Neutrophil (primary cell): Measurements from ENCODE around the gene LRRC8C.

Source experiments
- H3K27ac ChIP-seq: fragments of 200-600 bp; sonication (generic); 2 replicates; pipeline ENCODE4 v1.5.1; 2016; ENCODE audit warnings: mild to moderate bottlenecking, moderate library complexity
- H3K27me3 ChIP-seq: fragments of 200-600 bp; sonication (generic); 2 replicates; pipeline ENCODE4 v1.6.0; 2016; ENCODE audit warnings: mild to moderate bottlenecking
- H3K36me3 ChIP-seq: fragments of 200-600 bp; sonication (generic); 2 replicates; pipeline ENCODE4 v1.5.1; 2017
- H3K4me1 ChIP-seq, 2 experiments: fragments of 200-600 bp in 1 of 2; sonication (generic) in 1 of 2; 1 replicate in 1 of 2; 2 replicates in 1 of 2; pipeline versions ENCODE4 v1.5.1 to v1.6.1; 2013 to 2016; ENCODE audit warnings: low read depth in 1 of 2, low read length in 1 of 2, mild to moderate bottlenecking in 1 of 2, moderate library complexity in 1 of 2; ENCODE audit not compliant: control insufficient read depth in 1 of 2, insufficient read depth in 1 of 2
- H3K4me3 ChIP-seq, 2 experiments: fragments of 200-600 bp in 1 of 2; sonication (generic) in 1 of 2; 1 replicate in 1 of 2; 2 replicates in 1 of 2; pipeline ENCODE4 v1.5.1; 2013 to 2016; ENCODE audit warnings: low read depth in 1 of 2, low read length in 1 of 2, mild to moderate bottlenecking in 1 of 2, moderate library complexity in 1 of 2
- H3K9me3 ChIP-seq: fragments of 200-600 bp; sonication (generic); 2 replicates; pipeline ENCODE4 v1.5.1; 2016
- CTCF ChIP-seq: fragments of 200-600 bp; sonication (generic); IDR thresholded peaks from 2 replicates; pipeline ENCODE4 v1.5.1; 2016; ENCODE audit warnings: antibody characterized with exemption

LRRC8C gene

GRCh38 chr1:89608319-89608983 lies 24.5 kb upstream of the LRRC8C start:
- H3K27me3 ChIP-seq: no peaks in the 10 kb centered on the region
- no peak overlapping the region for H3K27ac ChIP-seq
- TF ChIP-seq CTCF: no peak
- no peaks in the 10 kb centered on the region for H3K36me3 ChIP-seq
- no peak overlapping the region for H3K4me3 ChIP-seq
- H3K9me3 ChIP-seq: no peaks in the 10 kb centered on the region
- H3K4me1 ChIP-seq: no peaks in the 10 kb centered on the region

DNA sequence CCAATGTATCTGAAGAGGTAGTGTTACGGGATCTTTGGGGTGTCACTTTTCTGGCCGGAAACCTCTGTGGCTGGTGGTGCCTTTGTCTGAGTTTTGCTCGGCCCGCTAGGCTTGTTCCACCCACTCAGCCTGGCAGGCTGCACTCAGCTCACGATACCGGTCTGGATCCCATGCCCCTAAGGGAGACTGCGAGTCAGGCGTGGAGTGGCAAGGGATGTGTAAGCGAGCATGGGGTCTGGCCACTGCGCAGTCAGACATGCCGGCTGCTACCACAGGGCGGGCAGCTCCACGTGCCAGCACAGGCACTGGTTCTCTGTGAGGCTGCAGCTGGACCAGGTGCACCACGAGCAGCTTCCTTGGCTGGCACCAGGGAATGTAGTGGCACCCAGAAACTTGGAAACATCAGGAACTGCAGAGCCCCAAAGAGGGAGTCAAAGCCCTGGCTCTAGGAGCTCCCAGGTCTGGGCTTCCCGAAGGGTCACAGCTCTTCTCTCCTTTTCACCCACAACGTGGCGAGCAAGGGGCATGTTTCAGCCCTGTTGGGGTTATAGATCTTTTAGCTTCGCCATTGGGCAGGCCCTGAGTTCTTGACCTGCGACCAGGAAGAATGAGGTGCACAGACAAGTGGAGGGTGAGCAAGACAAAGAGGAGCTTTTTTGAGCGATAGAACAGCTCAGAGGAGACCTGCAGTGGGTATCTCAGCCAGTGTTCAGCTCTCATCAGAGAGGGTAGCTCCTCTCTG lies 23.8 kb upstream of the LRRC8C start:
- H3K27ac ChIP-seq: no peak overlapping the region
- H3K9me3 ChIP-seq: no peaks in the 10 kb centered on the region
- no peak for TF ChIP-seq CTCF
- no peaks in the 10 kb centered on the region for H3K4me1 ChIP-seq
- H3K36me3 ChIP-seq: no peaks in the 10 kb centered on the region
- no peaks in the 10 kb centered on the region for H3K27me3 ChIP-seq
- H3K4me3 ChIP-seq: no peak overlapping the region

DNA sequence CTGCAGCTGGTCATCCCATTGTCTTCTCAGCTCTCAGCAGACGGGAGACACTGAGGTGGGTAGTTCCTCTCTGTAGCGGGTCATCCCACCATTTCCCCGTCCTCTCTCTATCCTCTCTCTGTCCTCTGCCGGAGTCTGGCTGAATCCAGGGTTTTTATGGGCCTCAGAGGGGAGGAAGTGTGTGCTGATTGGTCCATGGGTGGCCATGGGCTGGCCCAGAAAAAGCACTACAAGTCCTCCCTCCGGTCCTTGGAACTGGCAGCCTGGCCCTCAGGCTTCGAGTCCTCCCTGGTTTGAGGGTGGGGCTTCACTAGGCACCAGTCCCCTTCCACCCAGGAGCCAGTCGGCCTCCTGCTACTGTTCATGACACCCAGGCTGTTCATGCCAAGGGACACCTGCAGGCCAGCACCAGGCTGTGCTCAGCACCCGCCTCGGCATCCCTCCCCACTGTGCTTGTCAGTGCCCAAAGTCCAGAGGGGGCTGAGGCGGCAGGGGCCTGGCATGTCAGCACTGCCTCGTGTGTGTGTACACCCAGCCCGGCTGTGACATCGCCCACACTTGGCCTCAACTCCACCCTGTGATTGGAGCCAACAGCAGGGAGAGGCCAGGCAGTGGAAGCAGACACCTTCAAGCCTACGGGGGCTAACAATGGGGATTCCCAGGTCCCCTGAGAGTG lies 23.0 kb upstream of the LRRC8C start:
- TF ChIP-seq CTCF: no peak
- no peaks in the 10 kb centered on the region for H3K9me3 ChIP-seq
- H3K36me3 ChIP-seq: no peaks in the 10 kb centered on the region
- no peaks in the 10 kb centered on the region for H3K27me3 ChIP-seq
- H3K4me1 ChIP-seq: no peaks in the 10 kb centered on the region
- no peak overlapping the region for H3K27ac ChIP-seq
- H3K4me3 ChIP-seq: no peak overlapping the region

DNA sequence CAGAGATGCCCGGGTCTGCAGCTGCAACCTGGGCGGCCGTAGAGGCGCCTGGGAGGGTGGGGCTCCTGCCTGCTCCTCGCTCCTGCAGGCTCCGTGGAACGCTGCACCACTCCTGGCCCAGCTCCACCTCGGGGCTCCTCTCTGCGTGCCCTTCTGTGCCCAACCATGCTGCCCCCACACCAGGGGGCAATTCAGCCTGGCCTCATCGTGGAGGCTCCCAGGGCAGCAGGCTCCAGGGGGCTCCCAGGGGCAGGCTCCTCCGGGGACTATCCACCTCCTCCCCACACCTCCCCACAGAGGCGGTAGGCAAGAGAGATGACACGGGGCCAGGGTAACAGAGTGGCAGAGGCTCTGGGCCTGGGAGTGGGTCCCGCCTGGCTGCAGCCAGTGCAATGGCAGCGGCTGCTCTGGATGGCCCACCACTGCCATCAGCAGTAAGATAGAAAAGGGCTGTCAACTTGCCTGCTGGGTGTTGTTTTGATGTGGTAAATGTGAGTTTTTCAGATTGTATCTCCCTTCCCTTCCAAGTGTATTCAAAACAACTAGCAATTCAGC lies 22.4 kb upstream of the LRRC8C start:
- Histone ChIP-seq H3K36me3 (no peaks in the 10 kb centered on the region), H3K27ac (no peak overlapping the region), H3K27me3 (no peaks in the 10 kb centered on the region), H3K4me3 (no peak overlapping the region), H3K9me3 (no peaks in the 10 kb centered on the region), H3K4me1 (no peaks in the 10 kb centered on the region)
- no peak for TF ChIP-seq CTCF

- Histone ChIP-seq H3K4me3 (no peak overlapping the region), H3K9me3 (no peaks in the 10 kb centered on the region), H3K36me3 (no peaks in the 10 kb centered on the region), H3K27me3 (no peaks in the 10 kb centered on the region), H3K27ac (no peak overlapping the region), H3K4me1 (no peaks in the 10 kb centered on the region)
- no peak for TF ChIP-seq CTCF
Observed at GRCh38 chr1:89611721-89612120, 21.2 kb upstream of the LRRC8C start.
